ENCODE data around the gene ITK.
"Not testable (repeated sequence)": the region's sequence is repeated elsewhere in the genome, so short reads cannot be mapped to it uniquely, and the experiment has no call there.

The ITK gene

GRCh38 chr5:157205708-157206107 is 25.1 kb downstream of the ITK start:
- DNase-seq (ENCODE audit: low spot score) (no peak), FAIRE-seq (no peak)

GRCh38 chr5:157210652-157211051 is 30.0 kb downstream of the ITK start:
- not testable (repeated sequence) for FAIRE-seq; DNase-seq (ENCODE audit: low spot score)

- DNase-seq (ENCODE audit: low spot score) (no peak), FAIRE-seq (no peak)
Measured at GRCh38 chr5:157212307-157212706, 31.7 kb downstream of the ITK start.

- FAIRE-seq: no peak
- DNase-seq (ENCODE audit: low spot score): no peak
Measured at GRCh38 chr5:157213527-157214243, 33.0 kb downstream of the ITK start.

GRCh38 chr5:157214415-157214814 is 33.8 kb downstream of the ITK start:
- FAIRE-seq: no peak
- no peak for DNase-seq (ENCODE audit: low spot score)

- DNase-seq (ENCODE audit: low spot score): no peak
- no peak for FAIRE-seq
Measured at GRCh38 chr5:157214861-157215513, 34.3 kb downstream of the ITK start.

- FAIRE-seq (no peak), DNase-seq (ENCODE audit: low spot score) (no peak)
Measured at GRCh38 chr5:157215514-157216167, 35.0 kb downstream of the ITK start.

GRCh38 chr5:157216391-157217142 is 35.9 kb downstream of the ITK start:
- DNase-seq (ENCODE audit: low spot score): no peak
- FAIRE-seq: no peak

GRCh38 chr5:157217289-157218024 is 36.8 kb downstream of the ITK start:
- DNase-seq (ENCODE audit: low spot score): peak; percentile 21
- FAIRE-seq: no peak

GRCh38 chr5:157219491-157220271 is 39.0 kb downstream of the ITK start:
- no peak for DNase-seq (ENCODE audit: low spot score)
- FAIRE-seq: no peak

GRCh38 chr5:157221959-157222358 is 41.3 kb downstream of the ITK start:
- FAIRE-seq (no peak), DNase-seq (ENCODE audit: low spot score) (no peak)

- FAIRE-seq (peak; percentile 52), DNase-seq (ENCODE audit: low spot score) (peak; percentile 65)
Measured at GRCh38 chr5:157222506-157223230, 42.0 kb downstream of the ITK start.

- no peak for FAIRE-seq
- no peak for DNase-seq (ENCODE audit: low spot score)
Measured at GRCh38 chr5:157225469-157226422, 45.1 kb downstream of the ITK start.

GRCh38 chr5:157230610-157231009 is 50.0 kb downstream of the ITK start:
- DNase-seq (ENCODE audit: low spot score) (no peak), FAIRE-seq (no peak)

- DNase-seq (ENCODE audit: low spot score): no peak
- FAIRE-seq: peak; percentile 46
Measured at GRCh38 chr5:157232706-157233105, 52.1 kb downstream of the ITK start.

- no peak for DNase-seq (ENCODE audit: low spot score)
- no peak for FAIRE-seq
Measured at GRCh38 chr5:157233515-157233914, 52.9 kb downstream of the ITK start.

- DNase-seq (ENCODE audit: low spot score) (no peak), FAIRE-seq (no peak)
Measured at GRCh38 chr5:157236423-157236822, 55.8 kb downstream of the ITK start.

GRCh38 chr5:157241483-157241882 is 60.8 kb downstream of the ITK start:
- DNase-seq (ENCODE audit: low spot score): no peak
- FAIRE-seq: no peak
